HepG2 (cell line): Measurements from ENCODE around the gene ABCB4. TPM values are rescaled to one million over a fixed set of nuclear protein-coding genes. Genes with fewer than 3 reads are reported as not detected.

ENCODE experiments used
- ATAC-seq: fragments of 200-7000 bp; cut with Tn5 transposase; 3 replicates; pipeline ENCODE4 v1.9.1; 2020; ENCODE audit warnings: mild to moderate bottlenecking, moderate library complexity
- BruUV-seq: library from RNA; stranded (reverse); fragments of 400-500 nt; replicated peaks from 2 replicates; lab custom pipeline; 2021; lab: Mats Ljungman, UMichigan
- CTCF ChIA-PET: fragments of 300-600 bp; formaldehyde crosslinking; extraction: SDS; loops from one replicate; lab custom pipeline; 2021; ENCODE audit warnings: low total read pairs, inconsistent platforms, low intra/inter-chr PET ratio; lab: Yijun Ruan, JAX
- POLR2A ChIA-PET: fragments of 350-600 bp; sonication (Branson Sonifier 250); formaldehyde crosslinking; loops from one replicate; lab custom pipeline; 2020; ENCODE audit warnings: antibody characterized with exemption, inconsistent platforms; lab: Yijun Ruan, JAX
- DNase-seq: peaks from one replicate; pipeline ENCODE4 v3.0.0-alpha.2; 2015; ENCODE audit warnings: low spot score
- FAIRE-seq: peaks from 3 replicates; lab custom pipeline; 2011; peaks lifted over from hg19 to GRCh38; lab: Jason Lieb, UNC
- H2AFZ ChIP-seq: one replicate; pipeline ENCODE4 v1.6.1; 2011; ENCODE audit warnings: low read length, inconsistent platforms
- H3K27ac ChIP-seq: fragments of 300-600 bp; 3 replicates; pipeline ENCODE4 v1.8.0; 2011; ENCODE audit warnings: mixed run types, mild to moderate bottlenecking, mixed read lengths, low read length, inconsistent platforms; ENCODE audit not compliant: insufficient read depth; ENCODE audit errors: extremely low read length
- H3K27me3 ChIP-seq, 2 experiments: fragments of 200-600 bp in 1 of 2; 2 replicates in 1 of 2; 3 replicates in 1 of 2; pipeline versions ENCODE4 v1.6.0 to v1.8.0; 2011; ENCODE audit warnings: low read length in 2 of 2, mild to moderate bottlenecking in 2 of 2, moderate library complexity in 2 of 2, inconsistent platforms in 1 of 2; ENCODE audit not compliant: insufficient read depth in 2 of 2, control insufficient read depth in 1 of 2
- H3K36me3 ChIP-seq, 2 experiments: fragments of 200-600 bp in 1 of 2; replicated peaks in 1 of 2; 2 replicates in 1 of 2; 3 replicates in 1 of 2; pipeline versions ENCODE4 v1.5.1 to v1.8.0; 2011; ENCODE audit warnings: low read length in 2 of 2, inconsistent platforms in 1 of 2; ENCODE audit not compliant: insufficient read depth in 2 of 2, control insufficient read depth in 1 of 2
- H3K4me1 ChIP-seq: 2 replicates; pipeline ENCODE4 v1.5.1; 2012; ENCODE audit warnings: low read length, inconsistent platforms; ENCODE audit not compliant: insufficient read depth
- H3K4me2 ChIP-seq: 2 replicates; pipeline ENCODE4 v1.6.0; 2011; ENCODE audit warnings: low read depth, low read length, inconsistent platforms
- H3K4me3 ChIP-seq, 3 experiments: fragments of 200-600 bp in 1 of 3; sonication (generic), shearing (Covaris generic) in 1 of 3; replicated peaks in 1 of 3; 2 replicates each; pipeline ENCODE4 v1.5.1; 2011 to 2016; ENCODE audit warnings: low read length in 3 of 3, inconsistent platforms in 2 of 3, low read depth in 2 of 3, mild to moderate bottlenecking in 2 of 3, control low read depth in 1 of 3, mixed read lengths in 1 of 3; ENCODE audit not compliant: insufficient read depth in 1 of 3
- H3K79me2 ChIP-seq: one replicate; pipeline ENCODE4 v1.6.1; 2011; ENCODE audit warnings: low read length, inconsistent platforms; ENCODE audit not compliant: insufficient read depth
- H3K9ac ChIP-seq: 2 replicates; pipeline ENCODE4 v1.6.0; 2011; ENCODE audit warnings: mild to moderate bottlenecking, low read depth, low read length, inconsistent platforms; ENCODE audit not compliant: insufficient read depth
- H3K9me3 ChIP-seq: 2 replicates; pipeline ENCODE4 v1.5.1; 2012; ENCODE audit warnings: mild to moderate bottlenecking, low read length
- H4K20me1 ChIP-seq: 2 replicates; pipeline ENCODE4 v1.6.0; 2011; ENCODE audit warnings: inconsistent platforms, mild to moderate bottlenecking, low read length, moderate library complexity; ENCODE audit not compliant: insufficient read depth
- ARID5B ChIP-seq: IDR thresholded peaks from 2 replicates; pipeline ENCODE4 v1.4.0; 2020; ENCODE audit warnings: mild to moderate bottlenecking, missing genetic modification reagents
- GATAD2A ChIP-seq: IDR thresholded peaks from 2 replicates; pipeline ENCODE4 v1.6.1; 2016
- PAXIP1 ChIP-seq: sonication (generic); formaldehyde crosslinking; conservative IDR thresholded peaks from 2 replicates; pipeline ENCODE4 v1.4.0; 2020; ENCODE audit warnings: mild to moderate bottlenecking, missing genetic modification reagents, moderate library complexity
- REST ChIP-seq, 2 experiments: IDR thresholded peaks; 2 replicates each; pipeline ENCODE4 v1.6.1; 2011 to 2012; ENCODE audit warnings: low read length in 2 of 2, borderline replicate concordance in 1 of 2, low read depth in 1 of 2, mild to moderate bottlenecking in 1 of 2, moderate library complexity in 1 of 2
- STAT6 ChIP-seq: sonication (generic); formaldehyde crosslinking; IDR thresholded peaks from 2 replicates; pipeline ENCODE4 v1.4.0; 2020; ENCODE audit warnings: missing genetic modification reagents, mild to moderate bottlenecking, borderline replicate concordance
- WGBS: methylation state at CpG from one replicate; pipeline ENCODE4 v1.1.6; 2017; ENCODE audit warnings: low lambda C conversion rate; 5-methylcytosine and 5-hydroxymethylcytosine counted together
- in situ Hi-C: cut with HindIII; loops from 2 replicates; pipeline ENCODE4 v1.10.0; 2017; ENCODE audit warnings: low pct_unique_long_range_greater_than_20kb; ENCODE audit not compliant: extremely low pct_ligation_motif_present
- intact Hi-C: fragments of 100-400 bp; cut with micrococcal nuclease; formaldehyde crosslinking; loops from one replicate; pipeline ENCODE4 v1.10.0; 2022; ENCODE audit not compliant: unreplicated experiment
- polyA plus RNA-seq, 8 experiments: library from polyadenylated mRNA; depleted of rRNA in 3 of 8; stranded (reverse) in 7 of 8; unstranded in 1 of 8; fragments of >200 nt; fragmentation: Illumina TruSeq in 4 of 8; extraction: Trizol in 4 of 8; gene quantifications; 2 replicates each; pipeline versions ENCODE4 v1.2.1 to v1.2.3, GENCODE V29; 2011 to 2016; ENCODE audit warnings: low read depth in 4 of 8, missing spikeins in 1 of 8, mixed read lengths in 1 of 8; ENCODE audit not compliant: insufficient read depth in 1 of 8
- total RNA-seq, 5 experiments: library from RNA; depleted of rRNA; stranded (reverse); fragments of >200 nt; fragmentation: Illumina TruSeq; extraction: Trizol; gene quantifications; 2 replicates each; pipeline ENCODE4 v1.2.3, GENCODE V29; 2016; ENCODE audit warnings: low read depth in 1 of 5

ABCB4 gene
- total and polyA plus RNA-seq, 2 of the 13 experiments (the other 11 are each of a cell fraction or from before 2014, with no cell fraction given): 18.0 to 32.4 TPM

GRCh38 chr7:87505557-87506245 is 30.2 kb upstream of the ABCB4 start:
- Histone ChIP-seq H3K4me2 (no peak overlapping the region), H3K27ac (no peak overlapping the region), H3K79me2 (no peaks in the 10 kb centered on the region), H3K9me3 (no peaks in the 10 kb centered on the region), H2AFZ (no peak overlapping the region), H3K4me1 (peaks cover 14% of the 10 kb centered on the region), H3K27me3 (no peaks in the 10 kb centered on the region), H3K36me3 (peaks cover 3 to 32% of the 10 kb centered on the region in 2 experiments; a peak in 4 of 5 replicates), H3K9ac (no peak overlapping the region), H3K4me3 (no peak overlapping the region), H4K20me1 (no peaks in the 10 kb centered on the region)
- in situ Hi-C loops: loop anchor here (5.0 kb wide), 1 partner anchor 193 kb away; no protein-coding TSS in a partner anchor
- FAIRE-seq: no peak
- DNase-seq: no peak
- WGBS: 89% methylated on average over 5 of the region's 5 CpGs
- no TSS peak for BruUV-seq
- intact Hi-C loops: loop anchor here (2.0 to 5.0 kb wide), 2 partner anchors 89 to 382 kb away; no protein-coding TSS in a partner anchor
- ATAC-seq: no peak; the same call in 2 of the 3 replicates
- CTCF ChIA-PET: no interaction called here
- POLR2A ChIA-PET: interaction anchor here (1.0 to 2.0 kb wide), 2 partner anchors 41 to 161 kb away, joined by 3 to 15 read pairs; partner anchors contain the start of gene CROT
- TF ChIP-seq STAT6 (CRISPR knock-in tag): no peak
- TF ChIP-seq ARID5B (CRISPR knock-in tag): peak; percentile 34; the same call in 1 of the 2 replicates
- 0 out of 2 replicates have a peak, but pooled peaks have one; percentile 14 for TF ChIP-seq GATAD2A (CRISPR knock-in tag)
- TF ChIP-seq REST (IDR thresholded peaks at IDR 0.05; ENCODE audit: borderline replicate concordance in 1 of 2, low read depth in 1 of 2, low read length in 2 of 2): no peak
- peak; percentile 17; the same call in 1 of the 2 replicates for TF ChIP-seq PAXIP1 (CRISPR knock-in tag)
